ENCODE results near the gene TMEM163. TPM values are rescaled to one million over a fixed set of nuclear protein-coding genes. Genes with fewer than 3 reads are reported as not detected.
"Not testable (repeated sequence)": the region's sequence is repeated elsewhere in the genome, so short reads cannot be mapped to it uniquely, and the experiment has no call there.

TMEM163 gene
- total RNA-seq, 6 donors from 2014 or later = 19.3 to 71.6 (median 26.7) TPM

GRCh38 chr2:134727385-134727784, 8.6 kb upstream of the TMEM163 start:
- no peaks in the 10 kb centered on the region for H3K36me3 ChIP-seq
- whole genome bisulfite sequencing, 2 donors = 75 to 91% methylated on average over 4 of the region's 4 CpGs
- ATAC-seq (ENCODE audit: low FRiP score in 2 of 2) = peak in 1 of 2 donors; percentile 86

GRCh38 chr2:134726645-134727044, 7.8 kb upstream of the TMEM163 start:
- H3K27me3 ChIP-seq = no peaks in the 10 kb centered on the region
- no peaks in the 10 kb centered on the region for H3K9me3 ChIP-seq
- TF ChIP-seq POLR2A (IDR thresholded peaks at IDR 0.05) (no peak), POLR2AphosphoS5 (IDR thresholded peaks at IDR 0.05) (no peak), CTCF (IDR thresholded peaks at IDR 0.05) (no peak), EP300 (IDR thresholded peaks at IDR 0.05) (no peak)
- no peak for DNase-seq
- no peak overlapping the region for H3K4me3 ChIP-seq
- H3K4me1 ChIP-seq = no peaks in the 10 kb centered on the region
- no peak for ATAC-seq (ENCODE audit: low FRiP score in 2 of 2)
- H3K36me3 ChIP-seq = no peaks in the 10 kb centered on the region
- H3K27ac ChIP-seq = no peak overlapping the region

More at GRCh38 chr2:134727385-134727784, 8.6 kb upstream of the TMEM163 start:
- no peaks in the 10 kb centered on the region for H3K4me1 ChIP-seq
- DNase-seq = no peak
- H3K4me3 ChIP-seq = no peak overlapping the region
- no peak overlapping the region for H3K27ac ChIP-seq
- TF ChIP-seq POLR2A (IDR thresholded peaks at IDR 0.05) (no peak), EP300 (IDR thresholded peaks at IDR 0.05) (no peak), CTCF (IDR thresholded peaks at IDR 0.05) (no peak), POLR2AphosphoS5 (IDR thresholded peaks at IDR 0.05) (no peak)
- no peaks in the 10 kb centered on the region for H3K9me3 ChIP-seq
- H3K27me3 ChIP-seq = no peaks in the 10 kb centered on the region

GRCh38 chr2:134725876-134726275, 7.1 kb upstream of the TMEM163 start:
- no peak for DNase-seq
- H3K4me3 ChIP-seq = no peak overlapping the region
- H3K27ac ChIP-seq = no peak overlapping the region
- H3K4me1 ChIP-seq = no peaks in the 10 kb centered on the region
- ATAC-seq (ENCODE audit: low FRiP score in 2 of 2) = no peak
- TF ChIP-seq POLR2AphosphoS5 (IDR thresholded peaks at IDR 0.05) = no peak
- no peak for TF ChIP-seq POLR2A (IDR thresholded peaks at IDR 0.05)
- no peak for TF ChIP-seq CTCF (IDR thresholded peaks at IDR 0.05)
- TF ChIP-seq EP300 (IDR thresholded peaks at IDR 0.05) = no peak
- no peaks in the 10 kb centered on the region for H3K27me3 ChIP-seq
- H3K36me3 ChIP-seq = no peaks in the 10 kb centered on the region
- no peaks in the 10 kb centered on the region for H3K9me3 ChIP-seq

- H3K27me3 ChIP-seq = peaks cover 0 to 3% (median 1%) of the 10 kb centered on the region in 4 donors
- H3K27ac ChIP-seq = no peak overlapping the region
- TF ChIP-seq EP300 (IDR thresholded peaks at IDR 0.05) = no peak
- TF ChIP-seq CTCF (IDR thresholded peaks at IDR 0.05) = no peak
- TF ChIP-seq POLR2AphosphoS5 (IDR thresholded peaks at IDR 0.05) = no peak
- no peak for TF ChIP-seq POLR2A (IDR thresholded peaks at IDR 0.05)
- no peaks in the 10 kb centered on the region for H3K36me3 ChIP-seq
- DNase-seq (no peak), ATAC-seq (ENCODE audit: low FRiP score in 2 of 2) (no peak)
- H3K4me3 ChIP-seq = no peak overlapping the region
- no peaks in the 10 kb centered on the region for H3K9me3 ChIP-seq
- 96% methylated on average over 1 of the region's 1 CpG for WGBS, 2 donors
- peaks cover 0 to 1% (median 0%) of the 10 kb centered on the region in 4 donors for H3K4me1 ChIP-seq
These were observed 5.5 kb upstream of the TMEM163 start for GRCh38 chr2:134724341-134724740.

- H3K36me3 ChIP-seq; H3K9me3 ChIP-seq; H3K4me1 ChIP-seq; DNase-seq; H3K4me3 ChIP-seq; H3K27ac ChIP-seq; H3K27me3 ChIP-seq; ATAC-seq (ENCODE audit: low FRiP score in 2 of 2): not testable (repeated sequence)
- 85 to 87% methylated on average over 2 of the region's 2 CpGs for WGBS, 2 donors
These were observed 4.9 kb upstream of the TMEM163 start for GRCh38 chr2:134723742-134724141.
